ENCODE measurements around the gene THEMIS. TPM values are rescaled to one million over a fixed set of nuclear protein-coding genes. Genes with fewer than 3 reads are reported as not detected.

THEMIS gene
- total RNA-seq, 5 donors from 2014 or later (not counting 1 experiment from before 2014, with no cell fraction given) = 55.5 to 93.3 (median 69.4) TPM

GRCh38 chr6:127845242-127845641, 55.6 kb downstream of the THEMIS start:
- DNase-seq (no peak), ATAC-seq (replicated peaks in 1 of 4) (no peak)
- no peaks in the 10 kb centered on the region for H3K9me3 ChIP-seq
- H3K9me3 Mint-ChIP-seq = peaks cover 0 to 11% (median 0%) of the 10 kb centered on the region in 3 donors
- H3K36me3 ChIP-seq (ENCODE audit: control insufficient read depth in 2 of 2, extremely low read depth in 1 of 2, insufficient read depth in 1 of 2, low read length in 1 of 2) = peaks cover 0 to 26% of the 10 kb centered on the region in 2 donors
- POLR2A ChIA-PET = interaction anchor here (0.6 to 1.2 kb wide), 5 partner anchors 9 to 525 kb away, joined by 3 to 5 read pairs (median 3); no protein-coding TSS in a partner anchor
- H3K4me3 Mint-ChIP-seq = no peak overlapping the region
- peaks cover 50 to 74% (median 72%) of the 10 kb centered on the region in 3 donors for H3K4me1 Mint-ChIP-seq
- H3K27me3 Mint-ChIP-seq = no peaks in the 10 kb centered on the region
- CTCF ChIA-PET = interaction anchor here (2.2 to 2.3 kb wide), 2 partner anchors 10 kb away, joined by 10 read pairs; no protein-coding TSS in a partner anchor
- H3K27ac Mint-ChIP-seq = peak overlapping the region in 1 of 2 donors; percentile 58
- H3K4me3 ChIP-seq (ENCODE audit: control insufficient read depth in 1 of 2, extremely low read depth in 1 of 2, low read length in 1 of 2) = no peak overlapping the region
- H3K27me3 ChIP-seq (replicated peaks in 1 of 2; ENCODE audit: control insufficient read depth in 2 of 2, extremely low read depth in 1 of 2, insufficient read depth in 2 of 2, low read length in 1 of 2) = no peaks in the 10 kb centered on the region
- peaks cover 0 to 3% of the 10 kb centered on the region in 2 experiments for H3K4me1 ChIP-seq (ENCODE audit: control insufficient read depth in 1 of 2, extremely low read depth in 1 of 2, insufficient read depth in 2 of 2, low read length in 2 of 2)
- no CpG with 5 or more reads among the region's 3 CpGs for WGBS (ENCODE audit: insufficient coverage)
- peaks cover 72% of the 10 kb centered on the region for H3K36me3 Mint-ChIP-seq
- no peak overlapping the region for H3K27ac ChIP-seq (ENCODE audit: low read length)

DNA sequence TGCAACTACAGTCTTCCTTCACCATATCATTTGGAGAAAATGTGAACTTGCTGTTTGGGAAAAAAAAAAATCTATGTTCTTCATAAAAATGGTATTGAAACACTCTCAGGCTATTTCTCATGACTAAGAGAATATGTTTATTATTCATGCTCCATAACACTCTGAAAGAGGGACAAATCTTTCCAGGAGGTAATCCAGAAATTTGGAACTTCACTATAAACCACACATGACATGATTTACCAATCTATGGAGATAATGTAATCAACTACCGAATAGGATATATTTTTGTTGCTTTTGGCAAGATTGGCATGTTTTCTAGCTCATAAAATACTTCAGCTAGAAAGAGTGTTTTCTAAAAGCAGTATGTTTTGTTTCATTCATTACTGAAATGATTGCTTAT, 56.3 kb downstream of the THEMIS start:
- H3K27ac ChIP-seq (ENCODE audit: low read length) = no peak overlapping the region
- peaks cover 0 to 3% of the 10 kb centered on the region in 2 experiments for H3K4me1 ChIP-seq (ENCODE audit: control insufficient read depth in 1 of 2, extremely low read depth in 1 of 2, insufficient read depth in 2 of 2, low read length in 2 of 2)
- WGBS (ENCODE audit: insufficient coverage) = no CpG with 5 or more reads among the region's 1 CpG
- H3K27me3 ChIP-seq (replicated peaks in 1 of 2; ENCODE audit: control insufficient read depth in 2 of 2, extremely low read depth in 1 of 2, insufficient read depth in 2 of 2, low read length in 1 of 2) = no peaks in the 10 kb centered on the region
- Mint-ChIP-seq H3K27ac (no peak overlapping the region), H3K27me3 (no peaks in the 10 kb centered on the region), H3K36me3 (peaks cover 69% of the 10 kb centered on the region), H3K4me3 (no peak overlapping the region), H3K4me1 (peaks cover 47 to 71% (median 69%) of the 10 kb centered on the region in 3 donors), H3K9me3 (peaks cover 0 to 4% (median 0%) of the 10 kb centered on the region in 3 donors)
- ATAC-seq (replicated peaks in 1 of 4) (no peak), DNase-seq (no peak)
- no peak overlapping the region for H3K4me3 ChIP-seq (ENCODE audit: control insufficient read depth in 1 of 2, extremely low read depth in 1 of 2, low read length in 1 of 2)
- ChIA-PET CTCF (interaction anchor here in 1 of 2 donors (2.3 kb wide), 1 partner anchor 11 kb away, joined by 10 read pairs; no protein-coding TSS in a partner anchor), POLR2A (no interaction called here)
- H3K36me3 ChIP-seq (ENCODE audit: control insufficient read depth in 2 of 2, extremely low read depth in 1 of 2, insufficient read depth in 1 of 2, low read length in 1 of 2) = peaks cover 0 to 28% of the 10 kb centered on the region in 2 donors
- no peaks in the 10 kb centered on the region for H3K9me3 ChIP-seq

DNA sequence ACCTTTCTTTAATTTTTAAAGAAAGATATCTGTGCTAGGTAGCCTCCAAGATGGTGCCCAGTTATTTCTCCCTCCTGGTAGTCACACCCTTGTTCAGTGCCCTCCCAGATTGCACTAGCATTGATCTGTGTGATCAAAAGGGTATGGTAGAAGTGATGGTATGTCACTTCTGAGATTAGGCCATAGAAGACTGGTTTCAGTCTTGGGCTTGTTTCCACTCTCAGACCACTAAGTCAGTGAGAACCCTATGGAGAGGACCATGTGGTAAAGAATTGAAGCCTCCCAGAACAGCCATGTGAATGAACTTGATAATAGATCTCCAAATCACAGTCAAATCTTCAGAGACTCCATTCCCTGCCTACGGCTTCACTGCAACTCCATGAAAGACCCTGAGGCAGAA, 57.3 kb downstream of the THEMIS start:
- peaks cover 0 to 3% of the 10 kb centered on the region in 2 experiments for H3K4me1 ChIP-seq (ENCODE audit: control insufficient read depth in 1 of 2, extremely low read depth in 1 of 2, insufficient read depth in 2 of 2, low read length in 2 of 2)
- ATAC-seq (replicated peaks in 1 of 4) (no peak), DNase-seq (no peak)
- H3K27ac ChIP-seq (ENCODE audit: low read length) = no peak overlapping the region
- peaks cover 46 to 73% (median 68%) of the 10 kb centered on the region in 3 donors for H3K4me1 Mint-ChIP-seq
- no peak overlapping the region for H3K4me3 Mint-ChIP-seq
- H3K9me3 Mint-ChIP-seq = no peaks in the 10 kb centered on the region
- H3K36me3 Mint-ChIP-seq = peaks cover 64% of the 10 kb centered on the region
- peaks cover 0 to 25% of the 10 kb centered on the region in 2 donors for H3K36me3 ChIP-seq (ENCODE audit: control insufficient read depth in 2 of 2, extremely low read depth in 1 of 2, insufficient read depth in 1 of 2, low read length in 1 of 2)
- no peaks in the 10 kb centered on the region for H3K27me3 Mint-ChIP-seq
- ChIA-PET POLR2A (no interaction called here), CTCF (no interaction called here)
- H3K27me3 ChIP-seq (replicated peaks in 1 of 2; ENCODE audit: control insufficient read depth in 2 of 2, extremely low read depth in 1 of 2, insufficient read depth in 2 of 2, low read length in 1 of 2) = no peaks in the 10 kb centered on the region
- no peak overlapping the region for H3K4me3 ChIP-seq (ENCODE audit: control insufficient read depth in 1 of 2, extremely low read depth in 1 of 2, low read length in 1 of 2)
- WGBS (ENCODE audit: insufficient coverage) = no CpG with 5 or more reads among the region's 1 CpG
- no peak overlapping the region for H3K27ac Mint-ChIP-seq
- H3K9me3 ChIP-seq = no peaks in the 10 kb centered on the region

DNA sequence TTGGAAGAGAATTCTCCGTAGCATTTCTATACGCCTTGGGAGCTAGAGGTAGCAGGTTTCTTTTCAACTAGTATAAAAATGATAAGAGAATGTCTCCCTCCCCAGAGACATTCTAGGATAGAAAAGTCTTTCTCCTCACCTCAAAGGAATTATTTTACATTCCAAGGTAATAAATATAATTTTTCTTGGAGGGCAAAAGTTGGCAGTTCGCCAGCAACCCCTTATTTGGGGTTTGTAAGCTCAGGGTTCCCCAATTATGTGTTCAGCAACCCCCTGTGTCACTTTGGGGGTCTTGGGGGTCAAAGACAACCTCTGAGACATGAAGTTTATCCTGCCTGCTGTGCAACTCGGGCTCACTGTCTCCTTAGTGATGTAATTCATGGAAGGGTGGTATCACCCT, 58.3 kb downstream of the THEMIS start:
- Histone ChIP-seq H3K36me3 (ENCODE audit: control insufficient read depth in 2 of 2, extremely low read depth in 1 of 2, insufficient read depth in 1 of 2, low read length in 1 of 2) (peaks cover 0 to 25% of the 10 kb centered on the region in 2 donors), H3K9me3 (no peaks in the 10 kb centered on the region), H3K27me3 (replicated peaks in 1 of 2; ENCODE audit: control insufficient read depth in 2 of 2, extremely low read depth in 1 of 2, insufficient read depth in 2 of 2, low read length in 1 of 2) (no peaks in the 10 kb centered on the region), H3K4me1 (ENCODE audit: control insufficient read depth in 1 of 2, extremely low read depth in 1 of 2, insufficient read depth in 2 of 2, low read length in 2 of 2) (peaks cover 0 to 3% of the 10 kb centered on the region in 2 experiments), H3K4me3 (ENCODE audit: control insufficient read depth in 1 of 2, extremely low read depth in 1 of 2, low read length in 1 of 2) (no peak overlapping the region), H3K27ac (ENCODE audit: low read length) (no peak overlapping the region)
- Mint-ChIP-seq H3K4me1 (peaks cover 45 to 76% (median 64%) of the 10 kb centered on the region in 3 donors), H3K9me3 (no peaks in the 10 kb centered on the region), H3K27ac (no peak overlapping the region), H3K27me3 (no peaks in the 10 kb centered on the region), H3K36me3 (peaks cover 56% of the 10 kb centered on the region), H3K4me3 (no peak overlapping the region)
- ChIA-PET POLR2A (interaction anchor here in 1 of 2 donors (0.6 kb wide), 1 partner anchor 160 kb away, joined by 3 read pairs; no protein-coding TSS in a partner anchor), CTCF (interaction anchor here in 1 of 2 donors (0.6 to 1.6 kb wide), 3 partner anchors 12 to 404 kb away, joined by 3 to 6 read pairs (median 6); no protein-coding TSS in a partner anchor)
- 67% methylated on average over 1 of the region's 4 CpGs for WGBS (ENCODE audit: insufficient coverage)
- ATAC-seq (replicated peaks in 1 of 4) (no peak), DNase-seq (peak in 1 of 35 experiments; percentile 2)

GRCh38 chr6:127841811-127842210, 59.0 kb downstream of the THEMIS start:
- no CpG with 5 or more reads among the region's 1 CpG for WGBS (ENCODE audit: insufficient coverage)
- Mint-ChIP-seq H3K27me3 (no peaks in the 10 kb centered on the region), H3K9me3 (no peaks in the 10 kb centered on the region), H3K4me1 (peaks cover 42 to 71% (median 61%) of the 10 kb centered on the region in 3 donors), H3K36me3 (peaks cover 52% of the 10 kb centered on the region), H3K4me3 (no peak overlapping the region), H3K27ac (no peak overlapping the region)
- ChIA-PET CTCF (interaction anchor here (0.7 to 1.6 kb wide), 3 partner anchors 13 to 259 kb away, joined by 3 to 6 read pairs (median 3); no protein-coding TSS in a partner anchor), POLR2A (interaction anchor here in 1 of 2 donors (0.6 to 0.8 kb wide), 2 partner anchors 32 to 160 kb away, joined by 3 to 4 read pairs; no protein-coding TSS in a partner anchor)
- Histone ChIP-seq H3K27ac (ENCODE audit: low read length) (no peak overlapping the region), H3K27me3 (replicated peaks in 1 of 2; ENCODE audit: control insufficient read depth in 2 of 2, extremely low read depth in 1 of 2, insufficient read depth in 2 of 2, low read length in 1 of 2) (no peaks in the 10 kb centered on the region), H3K36me3 (ENCODE audit: control insufficient read depth in 2 of 2, extremely low read depth in 1 of 2, insufficient read depth in 1 of 2, low read length in 1 of 2) (peaks cover 0 to 29% of the 10 kb centered on the region in 2 donors), H3K4me3 (ENCODE audit: control insufficient read depth in 1 of 2, extremely low read depth in 1 of 2, low read length in 1 of 2) (no peak overlapping the region), H3K9me3 (no peaks in the 10 kb centered on the region), H3K4me1 (ENCODE audit: control insufficient read depth in 1 of 2, extremely low read depth in 1 of 2, insufficient read depth in 2 of 2, low read length in 2 of 2) (peaks cover 0 to 5% of the 10 kb centered on the region in 2 experiments)
- DNase-seq (no peak), ATAC-seq (replicated peaks in 1 of 4) (no peak)

DNA sequence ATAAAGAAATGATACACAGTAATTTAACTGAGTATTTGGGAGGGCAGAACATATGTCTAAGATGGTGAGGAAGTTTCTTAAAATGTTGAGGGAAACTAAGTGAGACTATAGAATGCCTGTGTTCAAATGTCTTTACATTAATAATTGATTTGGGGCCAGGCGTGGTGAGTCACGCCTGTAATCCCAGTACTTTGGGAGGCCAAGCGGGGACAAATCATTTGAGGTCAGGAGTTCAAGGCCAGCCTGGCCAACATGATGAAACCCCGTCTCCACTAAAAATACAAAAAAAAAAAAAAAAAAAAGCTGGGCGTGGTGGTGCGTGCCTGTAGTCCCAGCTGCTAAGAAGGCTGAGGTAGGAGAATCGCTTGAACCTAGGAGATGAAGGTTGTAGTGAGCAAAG, 66.7 kb downstream of the THEMIS start:
- POLR2A ChIA-PET = interaction anchor here in 1 of 2 donors (0.6 kb wide), 1 partner anchor 352 kb away, joined by 3 read pairs; no protein-coding TSS in a partner anchor
- WGBS (ENCODE audit: insufficient coverage) = 100% methylated on average over 2 of the region's 7 CpGs

More for the DNA sequence above, 66.7 kb downstream of the THEMIS start:
- CTCF ChIA-PET = interaction anchor here (1.1 to 1.2 kb wide), 2 partner anchors 20 to 22 kb away, joined by 3 to 6 read pairs; no protein-coding TSS in a partner anchor
- Mint-ChIP-seq H3K9me3 (no peaks in the 10 kb centered on the region), H3K27ac (peak overlapping the region; percentile 1 to 5), H3K4me1 (peaks cover 46 to 61% (median 53%) of the 10 kb centered on the region in 3 donors), H3K4me3 (no peak overlapping the region), H3K27me3 (no peaks in the 10 kb centered on the region), H3K36me3 (peaks cover 42% of the 10 kb centered on the region)
- Histone ChIP-seq H3K4me1 (ENCODE audit: control insufficient read depth in 1 of 2, extremely low read depth in 1 of 2, insufficient read depth in 2 of 2, low read length in 2 of 2) (peaks cover 2 to 5% of the 10 kb centered on the region in 2 experiments), H3K9me3 (no peaks in the 10 kb centered on the region), H3K4me3 (ENCODE audit: control insufficient read depth in 1 of 2, extremely low read depth in 1 of 2, low read length in 1 of 2) (no peak overlapping the region), H3K27ac (ENCODE audit: low read length) (no peak overlapping the region), H3K36me3 (ENCODE audit: control insufficient read depth in 2 of 2, extremely low read depth in 1 of 2, insufficient read depth in 1 of 2, low read length in 1 of 2) (peaks cover 0 to 20% of the 10 kb centered on the region in 2 donors), H3K27me3 (replicated peaks in 1 of 2; ENCODE audit: control insufficient read depth in 2 of 2, extremely low read depth in 1 of 2, insufficient read depth in 2 of 2, low read length in 1 of 2) (no peaks in the 10 kb centered on the region)
- DNase-seq (no peak), ATAC-seq (replicated peaks in 1 of 4) (no peak)

Data from T-cell (primary cell).